ENCODE data around the gene MT1H.
"Not testable (repeated sequence)": the region's sequence is repeated elsewhere in the genome, so short reads cannot be mapped to it uniquely, and the experiment has no call there.

Gene MT1H

GRCh38 chr16:56710181-56710737, 40.6 kb downstream of the MT1H start:
- Histone ChIP-seq H3K9ac (ENCODE audit: low read depth, low read length) (no peak overlapping the region), H3K4me3 (ENCODE audit: low read depth, low read length) (no peak overlapping the region), H3K9me3 (ENCODE audit: control insufficient read depth, insufficient read depth, low read length) (no peaks in the 10 kb centered on the region), H3K4me1 (ENCODE audit: control insufficient read depth, insufficient read depth, low read length) (peaks cover 7% of the 10 kb centered on the region), H3K27me3 (ENCODE audit: control insufficient read depth, insufficient read depth, low read length) (no peaks in the 10 kb centered on the region), H3K27ac (ENCODE audit: low read depth, low read length) (no peak overlapping the region), H3K36me3 (ENCODE audit: control insufficient read depth, insufficient read depth, low read length) (no peaks in the 10 kb centered on the region)

DNA sequence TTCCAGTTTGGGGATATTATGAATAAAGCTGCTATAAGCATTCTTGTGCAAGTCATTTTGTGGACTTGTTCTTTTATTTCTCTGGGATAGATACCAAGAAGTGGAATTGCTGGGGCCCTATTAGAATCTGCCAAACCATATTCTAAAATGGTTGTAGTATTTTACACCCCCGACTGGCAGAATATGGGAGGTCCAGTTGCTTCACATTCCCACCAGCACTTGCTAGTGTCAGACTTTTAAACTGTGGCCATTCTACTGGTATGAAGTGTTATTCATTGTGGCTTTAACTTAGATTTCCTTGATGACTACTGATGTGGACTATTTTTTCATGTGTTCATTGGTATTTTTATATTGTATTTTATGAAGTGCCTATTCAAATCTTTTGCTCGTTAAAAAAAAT, 42.2 kb downstream of the MT1H start:
- Histone ChIP-seq H3K4me3 (ENCODE audit: low read depth, low read length) (no peak overlapping the region), H3K4me1 (ENCODE audit: control insufficient read depth, insufficient read depth, low read length) (peaks cover 14% of the 10 kb centered on the region), H3K9ac (ENCODE audit: low read depth, low read length) (no peak overlapping the region), H3K36me3 (ENCODE audit: control insufficient read depth, insufficient read depth, low read length) (no peaks in the 10 kb centered on the region), H3K27ac (ENCODE audit: low read depth, low read length) (no peak overlapping the region), H3K9me3 (ENCODE audit: control insufficient read depth, insufficient read depth, low read length) (no peaks in the 10 kb centered on the region), H3K27me3 (ENCODE audit: control insufficient read depth, insufficient read depth, low read length) (no peaks in the 10 kb centered on the region)

GRCh38 chr16:56713794-56714193, 44.2 kb downstream of the MT1H start:
- no peak overlapping the region for H3K9ac ChIP-seq (ENCODE audit: low read depth, low read length)
- H3K9me3 ChIP-seq (ENCODE audit: control insufficient read depth, insufficient read depth, low read length) = no peaks in the 10 kb centered on the region
- H3K4me1 ChIP-seq (ENCODE audit: control insufficient read depth, insufficient read depth, low read length) = peaks cover 7% of the 10 kb centered on the region
- H3K27me3 ChIP-seq (ENCODE audit: control insufficient read depth, insufficient read depth, low read length) = no peaks in the 10 kb centered on the region
- H3K27ac ChIP-seq (ENCODE audit: low read depth, low read length) = no peak overlapping the region
- H3K4me3 ChIP-seq (ENCODE audit: low read depth, low read length) = no peak overlapping the region
- H3K36me3 ChIP-seq (ENCODE audit: control insufficient read depth, insufficient read depth, low read length) = no peaks in the 10 kb centered on the region

GRCh38 chr16:56715126-56715525, 45.5 kb downstream of the MT1H start:
- Histone ChIP-seq H3K4me3 (ENCODE audit: low read depth, low read length) (no peak overlapping the region), H3K27ac (ENCODE audit: low read depth, low read length) (no peak overlapping the region), H3K36me3 (ENCODE audit: control insufficient read depth, insufficient read depth, low read length) (no peaks in the 10 kb centered on the region), H3K9ac (ENCODE audit: low read depth, low read length) (no peak overlapping the region), H3K9me3 (ENCODE audit: control insufficient read depth, insufficient read depth, low read length) (no peaks in the 10 kb centered on the region), H3K27me3 (ENCODE audit: control insufficient read depth, insufficient read depth, low read length) (no peaks in the 10 kb centered on the region), H3K4me1 (ENCODE audit: control insufficient read depth, insufficient read depth, low read length) (peaks cover 7% of the 10 kb centered on the region; the same call in 1 of the 2 replicates)

DNA sequence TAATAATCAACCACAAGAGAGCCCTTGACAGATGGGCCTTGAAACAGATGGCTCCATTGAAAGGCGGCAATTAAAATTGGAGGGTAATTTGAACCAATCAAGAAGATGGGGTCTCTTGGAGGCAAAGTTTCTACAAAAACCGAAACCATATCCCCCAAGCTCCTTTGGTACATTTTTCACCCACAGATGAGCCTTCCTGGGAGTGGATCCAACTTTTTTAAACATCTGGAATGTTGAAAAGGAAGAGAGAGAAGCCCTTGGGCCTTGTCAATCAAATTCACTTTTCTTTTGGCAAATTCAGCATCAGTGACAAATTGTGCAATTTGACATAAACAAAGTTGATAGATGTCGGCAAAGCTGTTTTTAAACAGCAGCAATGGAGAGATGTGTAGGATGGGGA, 47.1 kb downstream of the MT1H start:
- H3K9ac ChIP-seq (ENCODE audit: low read depth, low read length) = no peak overlapping the region
- no peak overlapping the region for H3K27ac ChIP-seq (ENCODE audit: low read depth, low read length)
- peaks cover 7% of the 10 kb centered on the region; the same call in 1 of the 2 replicates for H3K4me1 ChIP-seq (ENCODE audit: control insufficient read depth, insufficient read depth, low read length)
- no peaks in the 10 kb centered on the region for H3K36me3 ChIP-seq (ENCODE audit: control insufficient read depth, insufficient read depth, low read length)
- H3K9me3 ChIP-seq (ENCODE audit: control insufficient read depth, insufficient read depth, low read length) = no peaks in the 10 kb centered on the region
- no peaks in the 10 kb centered on the region; the same call in 1 of the 2 replicates for H3K27me3 ChIP-seq (ENCODE audit: control insufficient read depth, insufficient read depth, low read length)
- no peak overlapping the region for H3K4me3 ChIP-seq (ENCODE audit: low read depth, low read length)

GRCh38 chr16:56717532-56717931, 47.9 kb downstream of the MT1H start:
- not testable (repeated sequence) for H3K27me3 ChIP-seq (ENCODE audit: control insufficient read depth, insufficient read depth, low read length); H3K9ac ChIP-seq (ENCODE audit: low read depth, low read length); H3K27ac ChIP-seq (ENCODE audit: low read depth, low read length); H3K4me3 ChIP-seq (ENCODE audit: low read depth, low read length); H3K9me3 ChIP-seq (ENCODE audit: control insufficient read depth, insufficient read depth, low read length); H3K36me3 ChIP-seq (ENCODE audit: control insufficient read depth, insufficient read depth, low read length); H3K4me1 ChIP-seq (ENCODE audit: control insufficient read depth, insufficient read depth, low read length)
